H1 (cell line): ENCODE results near the gene CAPZB. TPM values are rescaled to one million over a fixed set of nuclear protein-coding genes. Genes with fewer than 3 reads are reported as not detected.

Experiments used
- CTCF ChIA-PET: fragments of 300-600 bp; sonication (Branson Sonifier 250); formaldehyde crosslinking; loops from one replicate; lab custom pipeline; 2021; ENCODE audit not compliant: partially characterized antibody; lab: Charles Lee
- POLR2A ChIA-PET: fragments of 300-600 bp; sonication (Branson Sonifier 250); formaldehyde crosslinking; loops from one replicate; lab custom pipeline; 2021; ENCODE audit warnings: inconsistent platforms; ENCODE audit not compliant: partially characterized antibody; lab: Charles Lee
- DNase-seq, 2 experiments: peaks; one replicate each; pipeline versions ENCODE4 v3.0.0 to v3.0.0-alpha.2; 2010 to 2022; ENCODE audit warnings: low spot score in 2 of 2, low read depth in 1 of 2, mixed read lengths in 1 of 2
- FAIRE-seq: peaks from 2 replicates; lab custom pipeline; 2011; peaks lifted over from hg19 to GRCh38; lab: Jason Lieb, UNC
- H2AFZ ChIP-seq: 2 replicates; pipeline ENCODE4 v1.8.1; 2012; ENCODE audit warnings: low read length, inconsistent platforms
- H2AK5ac ChIP-seq: 2 replicates; pipeline ENCODE4 v1.6.1; 2013; ENCODE audit warnings: low read depth, low read length
- H2BK120ac ChIP-seq: replicated peaks from 2 replicates; pipeline ENCODE3; 2013; ENCODE audit warnings: low read depth, low read length, inconsistent platforms
- H2BK12ac ChIP-seq: 2 replicates; pipeline ENCODE4 v1.6.1; 2013; ENCODE audit warnings: low read depth, low read length
- H2BK15ac ChIP-seq: 2 replicates; pipeline ENCODE4 v1.6.1; 2013; ENCODE audit warnings: low read length
- H2BK20ac ChIP-seq: 2 replicates; pipeline ENCODE4 v1.6.1; 2013; ENCODE audit warnings: low read length
- H2BK5ac ChIP-seq: 2 replicates; pipeline ENCODE4 v1.6.1; 2013; ENCODE audit warnings: low read depth, low read length
- H3K14ac ChIP-seq: 2 replicates; pipeline ENCODE4 v1.6.1; 2013; ENCODE audit warnings: inconsistent platforms; ENCODE audit not compliant: insufficient read length
- H3K18ac ChIP-seq: 2 replicates; pipeline ENCODE4 v1.6.1; 2013; ENCODE audit warnings: low read length; ENCODE audit errors: extremely low read depth
- H3K23ac ChIP-seq: 2 replicates; pipeline ENCODE4 v1.6.1; 2013; ENCODE audit warnings: inconsistent platforms; ENCODE audit not compliant: insufficient read length
- H3K23me2 ChIP-seq: 2 replicates; pipeline ENCODE4 v1.6.1; 2013; ENCODE audit warnings: low read depth, low read length
- H3K27ac ChIP-seq: 2 replicates; pipeline ENCODE4 v1.6.1; 2011; ENCODE audit warnings: low read depth, low read length, inconsistent platforms
- H3K27me3 ChIP-seq, 4 experiments: replicated peaks in 1 of 4; 1 replicate in 1 of 4; 2 replicates in 3 of 4; pipeline versions ENCODE4 v1.6.1 to v1.8.1; 2011 to 2013; ENCODE audit warnings: low read length in 3 of 4, mild to moderate bottlenecking in 3 of 4, inconsistent platforms in 2 of 4, mixed read lengths in 2 of 4, moderate library complexity in 1 of 4; ENCODE audit not compliant: control insufficient read depth in 3 of 4, insufficient read depth in 3 of 4; ENCODE audit errors: extremely low read depth in 1 of 4
- H3K36me3 ChIP-seq, 4 experiments: 2 replicates each; pipeline versions ENCODE4 v1.6.1 to v1.8.1; 2011 to 2013; ENCODE audit warnings: mild to moderate bottlenecking in 4 of 4, low read length in 3 of 4, moderate library complexity in 2 of 4, control low read depth in 1 of 4, inconsistent platforms in 1 of 4; ENCODE audit not compliant: insufficient read depth in 4 of 4, control insufficient read depth in 2 of 4
- H3K4ac ChIP-seq: replicated peaks from 2 replicates; pipeline ENCODE3; 2013; ENCODE audit warnings: low read length, low read depth, mixed read lengths, inconsistent platforms; ENCODE audit not compliant: insufficient read length
- H3K4me1 ChIP-seq, 4 experiments: replicated peaks in 1 of 4; 1 replicate in 1 of 4; 2 replicates in 3 of 4; pipeline versions ENCODE4 v1.6.1 to v1.8.1; 2011 to 2013; ENCODE audit warnings: low read length in 3 of 4, inconsistent platforms in 2 of 4, mixed read lengths in 1 of 4; ENCODE audit not compliant: insufficient read depth in 4 of 4, control insufficient read depth in 3 of 4
- H3K4me2 ChIP-seq, 2 experiments: 2 replicates each; pipeline versions ENCODE4 v1.6.1 to v1.8.1; 2011 to 2013; ENCODE audit warnings: low read depth in 2 of 2, low read length in 2 of 2, control low read depth in 1 of 2, inconsistent platforms in 1 of 2, mild to moderate bottlenecking in 1 of 2; ENCODE audit not compliant: insufficient read depth in 1 of 2
- H3K4me3 ChIP-seq, 4 experiments: fragments of 200-600, 300-600 bp in 1 of 4; sonication (generic), shearing (Covaris generic), sonication (Bioruptor Twin) in 1 of 4; 2 replicates each; pipeline versions ENCODE4 v1.5.1 to v1.8.1; 2011 to 2016; ENCODE audit warnings: low read length in 4 of 4, low read depth in 3 of 4, control low read depth in 2 of 4, inconsistent platforms in 2 of 4, mild to moderate bottlenecking in 2 of 4, mixed read lengths in 1 of 4, moderate library complexity in 1 of 4; ENCODE audit not compliant: insufficient read depth in 2 of 4; ENCODE audit errors: extremely low read depth in 1 of 4
- H3K56ac ChIP-seq: replicated peaks from 2 replicates; pipeline ENCODE3; 2013; ENCODE audit warnings: low read depth, mild to moderate bottlenecking, mixed read lengths, low read length, inconsistent platforms; ENCODE audit not compliant: insufficient read length
- H3K79me1 ChIP-seq: 2 replicates; pipeline ENCODE4 v1.6.1; 2013; ENCODE audit warnings: low read depth, low read length, control low read depth
- H3K79me2 ChIP-seq, 2 experiments: 2 replicates each; pipeline versions ENCODE4 v1.6.1 to v1.8.1; 2012 to 2013; ENCODE audit warnings: low read length in 2 of 2, mild to moderate bottlenecking in 2 of 2, inconsistent platforms in 1 of 2; ENCODE audit not compliant: insufficient read depth in 2 of 2, control insufficient read depth in 1 of 2
- H3K9ac ChIP-seq, 4 experiments: replicated peaks in 1 of 4; 1 replicate in 1 of 4; 2 replicates in 3 of 4; pipeline versions ENCODE4 v1.6.1 to v1.8.1; 2011 to 2013; ENCODE audit warnings: low read depth in 3 of 4, low read length in 3 of 4, control low read depth in 2 of 4, mild to moderate bottlenecking in 2 of 4, moderate library complexity in 2 of 4, inconsistent platforms in 1 of 4; ENCODE audit errors: extremely low read depth in 1 of 4
- H3K9me3 ChIP-seq, 2 experiments: 2 replicates each; pipeline versions ENCODE4 v1.6.1 to v1.8.1; 2012 to 2013; ENCODE audit warnings: mild to moderate bottlenecking in 2 of 2, moderate library complexity in 2 of 2, control low read depth in 1 of 2, inconsistent platforms in 1 of 2, low read depth in 1 of 2, low read length in 1 of 2, mixed read lengths in 1 of 2; ENCODE audit not compliant: insufficient read depth in 2 of 2
- H4K20me1 ChIP-seq, 2 experiments: replicated peaks in 1 of 2; 2 replicates each; pipeline versions ENCODE3 to v1.8.1; 2011 to 2013; ENCODE audit warnings: inconsistent platforms in 2 of 2, low read length in 2 of 2, mild to moderate bottlenecking in 1 of 2; ENCODE audit not compliant: insufficient read depth in 2 of 2, control insufficient read depth in 1 of 2
- H4K5ac ChIP-seq: 2 replicates; pipeline ENCODE4 v1.6.1; 2013; ENCODE audit warnings: low read length, low read depth, mixed read lengths, inconsistent platforms; ENCODE audit not compliant: insufficient read length
- H4K8ac ChIP-seq: 2 replicates; pipeline ENCODE4 v1.8.0; 2013; ENCODE audit warnings: mild to moderate bottlenecking, moderate library complexity, low read length, inconsistent platforms; ENCODE audit not compliant: insufficient read depth; ENCODE audit errors: extremely low read depth
- H4K91ac ChIP-seq: replicated peaks from 2 replicates; pipeline ENCODE3; 2013; ENCODE audit warnings: low read length, mixed read lengths, inconsistent platforms; ENCODE audit not compliant: insufficient read length
- ASH2L ChIP-seq: fragments of 200-600, 300-600 bp; sonication (generic); IDR thresholded peaks from one replicate; pipeline ENCODE4 v1.7.1; 2017; ENCODE audit warnings: low read length
- CHD2 ChIP-seq: IDR thresholded peaks from 2 replicates; pipeline ENCODE4 v1.6.1; 2012; ENCODE audit warnings: low read length, improper control_type of control experiment
- JUN ChIP-seq: IDR thresholded peaks from 2 replicates; pipeline ENCODE4 v1.6.1; 2011; ENCODE audit warnings: low read depth, mild to moderate bottlenecking, improper control_type of control experiment, low read length
- JUND ChIP-seq: IDR thresholded peaks from 2 replicates; pipeline ENCODE4 v1.6.1; 2011; ENCODE audit warnings: mild to moderate bottlenecking, improper control_type of control experiment, low read length
- MAFK ChIP-seq: IDR thresholded peaks from 2 replicates; pipeline ENCODE4 v1.6.1; 2012; ENCODE audit warnings: low read depth, mild to moderate bottlenecking, improper control_type of control experiment, low read length
- NRF1 ChIP-seq: IDR thresholded peaks from 2 replicates; pipeline ENCODE4 v1.6.1; 2011; ENCODE audit warnings: mild to moderate bottlenecking, low read depth, low read length, improper control_type of control experiment
- PHF8 ChIP-seq: fragments of 200-600 bp; sonication (generic); conservative IDR thresholded peaks from 2 replicates; pipeline ENCODE4 v1.7.1; 2012; ENCODE audit warnings: low read depth, mild to moderate bottlenecking, inconsistent platforms, low read length, moderate library complexity
- POLR2A ChIP-seq, 2 experiments: IDR thresholded peaks; 1 replicate in 1 of 2; 2 replicates in 1 of 2; pipeline ENCODE4 v1.6.1; 2011; ENCODE audit warnings: low read depth in 2 of 2, low read length in 2 of 2, mild to moderate bottlenecking in 2 of 2; ENCODE audit errors: control extremely low read depth in 1 of 2
- RXRA ChIP-seq: IDR thresholded peaks from 2 replicates; pipeline ENCODE4 v1.6.1; 2011; ENCODE audit warnings: low read depth, mild to moderate bottlenecking, low read length, moderate library complexity; ENCODE audit not compliant: insufficient read depth
- SIRT6 ChIP-seq: IDR thresholded peaks from one replicate; pipeline ENCODE4 v1.7.1; 2012; ENCODE audit warnings: low read length, inconsistent platforms
- SIX5 ChIP-seq: IDR thresholded peaks from 2 replicates; pipeline ENCODE4 v1.6.1; 2011; ENCODE audit warnings: mild to moderate bottlenecking, low read depth, low read length
- SP2 ChIP-seq: IDR thresholded peaks from 2 replicates; pipeline ENCODE4 v1.6.1; 2012; ENCODE audit warnings: mild to moderate bottlenecking, low read length, inconsistent platforms
- TAF1 ChIP-seq: IDR thresholded peaks from 2 replicates; pipeline ENCODE4 v1.6.1; 2011; ENCODE audit warnings: mild to moderate bottlenecking, low read depth, low read length
- TAF7 ChIP-seq: optimal IDR thresholded peaks from 2 replicates; pipeline ENCODE3; 2011; ENCODE audit warnings: low read depth, mild to moderate bottlenecking, inconsistent platforms, low read length, moderate library complexity, borderline replicate concordance
- TEAD4 ChIP-seq: IDR thresholded peaks from 2 replicates; pipeline ENCODE4 v1.6.1; 2012; ENCODE audit warnings: low read depth, low read length, inconsistent platforms, mixed read lengths
- YY1 ChIP-seq: IDR thresholded peaks from 2 replicates; pipeline ENCODE4 v1.6.1; 2011; ENCODE audit warnings: low read depth, mild to moderate bottlenecking, low read length
- WGBS, 2 experiments: shearing (Covaris generic) in 1 of 2; methylation state at CpG; one replicate each; pipeline versions ENCODE4 v1.1.6 to v1.1.7; 2013 to 2015; ENCODE audit warnings: low lambda C conversion rate in 2 of 2, mixed read lengths in 2 of 2, inconsistent platforms in 1 of 2, low coverage in 1 of 2, missing lambda C conversion rate in 1 of 2; ENCODE audit not compliant: insufficient replicate concordance in 2 of 2, insufficient coverage in 1 of 2, insufficient read length in 1 of 2; ENCODE audit errors: extremely low coverage in 1 of 2, missing lambda C conversion rate in 1 of 2; 5-methylcytosine and 5-hydroxymethylcytosine counted together
- polyA plus RNA-seq, 7 experiments: library from polyadenylated mRNA; depleted of rRNA in 3 of 7; stranded (reverse) in 5 of 7; unstranded in 2 of 7; fragments of >200 nt in 5 of 7; fragments of 200-250 nt in 2 of 7; gene quantifications; 1 replicate in 5 of 7; 2 replicates in 1 of 7; 4 replicates in 1 of 7; pipeline versions ENCODE4 v1.2.1 to v1.2.3, GENCODE V29; 2011 to 2013; ENCODE audit warnings: missing spikeins in 2 of 7, mixed read lengths in 2 of 7
- total RNA-seq: library from RNA; stranded (reverse); fragmentation: NEBNext Ultra II Directional; extraction: Animal tissue kit (Norgen Biotek cat#: 25700); gene quantifications from 2 replicates; pipeline ENCODE4 v1.2.1, GENCODE V29; 2021
- TF ChIP-seq, protein P1 (sequence below): IDR thresholded peaks from 2 replicates; pipeline ENCODE4 v1.6.1; 2012; ENCODE audit warnings: inconsistent platforms

CAPZB gene
- total and polyA plus RNA-seq, 2 of the 8 experiments (the other 6 are each of a cell fraction or from before 2014, with no cell fraction given) = 162 to 371 TPM

GRCh38 chr1:19475296-19475695, 10.0 kb downstream of the CAPZB start:
- Histone ChIP-seq H3K14ac (no peak overlapping the region), H2BK5ac (no peak overlapping the region), H2BK12ac (no peak overlapping the region), H4K20me1 (peaks cover 55 to 61% of the 10 kb centered on the region in 2 experiments), H3K36me3 (peaks cover 0 to 8% (median 0%) of the 10 kb centered on the region in 4 experiments; a peak in 2 of 8 replicates), H3K79me1 (peaks cover 52% of the 10 kb centered on the region), H3K27ac (no peak overlapping the region), H3K18ac (no peak overlapping the region), H3K23me2 (no peaks in the 10 kb centered on the region), H3K23ac (no peak overlapping the region), H3K4ac (no peak overlapping the region), H3K27me3 (no peaks in the 10 kb centered on the region), H3K4me2 (no peak overlapping the region), H2AFZ (no peak overlapping the region), H3K79me2 (peaks cover 57 to 97% of the 10 kb centered on the region in 2 experiments), H3K56ac (no peak overlapping the region), H3K9ac (no peak overlapping the region), H2AK5ac (no peak overlapping the region), H4K91ac (no peak overlapping the region), H2BK15ac (no peak overlapping the region), H3K9me3 (no peaks in the 10 kb centered on the region), H2BK120ac (no peak overlapping the region), H2BK20ac (no peak overlapping the region), H4K8ac (no peak overlapping the region), H4K5ac (no peak overlapping the region), H3K4me3 (no peak overlapping the region), H3K4me1 (peaks cover 11 to 24% (median 17%) of the 10 kb centered on the region in 4 experiments)
- DNase-seq (no peak), FAIRE-seq (no peak)
- ChIA-PET CTCF (interaction anchor here (1.6 to 2.2 kb wide), 2 partner anchors 23 to 107 kb away, joined by 4 to 5 read pairs; no protein-coding TSS in a partner anchor), POLR2A (interaction anchor here (0.7 kb wide), 1 partner anchor 8 kb away, joined by 4 read pairs; no protein-coding TSS in a partner anchor)
- WGBS, 2 experiments = 93% methylated on average over 11 of the region's 11 CpGs; no CpG with 5 or more reads in 1 of the 2 experiments
- no peak for TF ChIP-seq ASH2L
- no peak for TF ChIP-seq RXRA
- TF ChIP-seq, protein P1, sequence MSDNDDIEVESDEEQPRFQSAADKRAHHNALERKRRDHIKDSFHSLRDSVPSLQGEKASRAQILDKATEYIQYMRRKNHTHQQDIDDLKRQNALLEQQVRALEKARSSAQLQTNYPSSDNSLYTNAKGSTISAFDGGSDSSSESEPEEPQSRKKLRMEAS = no peak
- no peak for TF ChIP-seq CHD2
- no peak for TF ChIP-seq YY1
- TF ChIP-seq JUN = no peak
- TF ChIP-seq SP2 = no peak
- TF ChIP-seq PHF8 = no peak
- no peak for TF ChIP-seq SIRT6
- TF ChIP-seq POLR2A (IDR thresholded peaks at IDR 0.05; ENCODE audit: control extremely low read depth in 1 of 2, low read depth in 2 of 2, low read length in 2 of 2) = no peak
- no peak for TF ChIP-seq TAF7
- no peak for TF ChIP-seq MAFK
- TF ChIP-seq TEAD4 = no peak
- TF ChIP-seq JUND = no peak
- TF ChIP-seq NRF1 = no peak
- no peak for TF ChIP-seq SIX5
- no peak for TF ChIP-seq TAF1
